KG1 (cell line): Measurements from ENCODE around the gene BIRC5.
"Not testable (repeated sequence)": the region's sequence is repeated elsewhere in the genome, so short reads cannot be mapped to it uniquely, and the experiment has no call there.

Experiments
- DNase-seq: peaks from one replicate; lab custom pipeline; 2025; lab: John Stamatoyannopoulos, UW

BIRC5 gene

GRCh38 chr17:78225088-78225865 lies 11.2 kb downstream of the BIRC5 start:
- no peak for DNase-seq

- DNase-seq = no peak
Observed at GRCh38 chr17:78226055-78226758, 12.2 kb downstream of the BIRC5 start.

DNA sequence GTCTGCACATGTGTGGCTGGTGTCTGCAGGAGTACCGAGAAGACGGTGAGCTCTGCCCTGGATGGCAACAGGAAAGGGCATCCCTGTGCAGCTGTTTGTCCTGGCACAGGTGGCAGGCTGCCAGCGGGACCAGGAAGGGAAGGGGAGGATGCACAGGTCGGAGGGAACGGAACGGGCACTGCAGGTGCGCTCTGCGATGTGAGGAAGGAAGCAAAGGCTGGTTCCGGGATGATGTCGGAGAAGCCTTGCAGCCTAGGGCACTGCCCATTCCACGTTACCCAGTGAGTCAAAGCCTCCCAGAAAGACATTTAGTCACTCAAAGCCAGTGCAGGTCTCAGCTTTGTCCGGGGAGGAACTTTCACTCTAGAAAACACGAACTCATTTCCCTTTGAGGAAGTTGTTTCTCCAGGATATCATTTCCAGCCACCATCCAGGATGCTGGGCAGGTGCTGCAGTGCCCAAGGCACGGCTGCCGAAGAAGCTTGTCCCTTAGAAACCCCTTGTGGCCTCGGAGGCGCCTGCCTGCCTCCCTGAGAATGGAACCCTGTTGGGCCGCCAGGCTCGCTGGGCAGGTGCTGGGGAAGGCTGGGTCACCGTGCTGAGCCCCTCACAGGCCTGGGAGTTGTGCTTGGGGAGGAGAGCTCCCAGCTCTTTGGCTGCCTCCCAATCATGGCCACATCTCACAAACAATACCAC lies 12.9 kb downstream of the BIRC5 start:
- DNase-seq = no peak

DNA sequence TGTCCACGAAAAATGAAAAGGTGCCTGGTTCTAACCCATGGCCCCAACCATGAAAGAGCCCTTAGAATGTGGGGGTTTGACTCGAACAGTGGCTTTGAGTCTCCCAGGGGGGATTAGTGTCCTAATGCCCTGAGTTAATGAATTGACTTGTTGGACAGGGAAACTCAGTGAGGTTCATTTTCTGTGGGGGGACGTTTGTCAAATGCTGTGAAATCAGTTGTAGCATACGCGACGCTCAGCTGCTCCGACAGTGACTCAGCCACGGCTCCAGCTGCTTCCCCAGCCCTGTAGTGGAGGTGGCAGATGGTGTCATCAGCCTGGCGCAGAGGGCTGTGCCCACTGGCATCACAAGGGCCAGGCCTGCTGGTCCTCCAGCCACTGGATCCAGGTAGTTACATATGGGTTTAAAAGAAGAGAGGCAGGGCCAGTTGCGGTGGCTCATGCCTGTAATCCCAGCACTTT lies 13.4 kb downstream of the BIRC5 start:
- no peak for DNase-seq

GRCh38 chr17:78228176-78228575 lies 14.1 kb downstream of the BIRC5 start:
- DNase-seq = no peak

DNA sequence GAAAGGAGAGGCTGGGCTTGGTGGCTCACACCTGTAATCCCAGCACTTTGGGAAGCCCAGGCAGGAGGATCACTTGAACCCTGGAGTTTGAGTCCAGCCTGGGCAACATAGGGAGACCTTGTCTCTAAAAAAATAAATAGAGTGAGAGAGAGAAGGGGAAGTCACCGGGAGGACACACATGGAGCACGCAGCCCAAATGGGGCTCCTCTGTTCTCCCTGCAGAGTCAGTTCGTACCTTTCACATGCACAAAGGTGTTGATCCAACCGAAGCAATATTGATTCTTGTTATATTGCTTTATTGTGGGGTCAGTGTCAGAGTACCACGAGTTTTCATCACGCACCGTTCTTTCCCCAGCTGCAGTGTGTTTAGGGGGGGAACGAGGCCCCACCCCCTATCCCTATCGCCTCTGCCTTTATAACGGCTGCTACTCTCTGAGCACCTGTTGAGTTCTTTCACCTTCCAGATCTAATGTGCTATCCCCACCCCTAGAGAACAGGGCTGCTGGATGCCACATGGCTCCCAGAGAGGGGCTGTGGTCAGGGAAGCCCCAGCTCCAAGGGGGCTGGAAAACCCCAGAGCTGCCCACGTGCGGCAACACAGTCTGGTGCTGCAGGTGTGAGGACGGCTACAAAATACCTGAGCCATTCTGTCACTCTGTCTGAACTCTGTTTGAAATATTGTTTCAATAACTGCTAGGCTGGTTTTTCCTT lies 16.4 kb downstream of the BIRC5 start:
- DNase-seq = no peak

DNA sequence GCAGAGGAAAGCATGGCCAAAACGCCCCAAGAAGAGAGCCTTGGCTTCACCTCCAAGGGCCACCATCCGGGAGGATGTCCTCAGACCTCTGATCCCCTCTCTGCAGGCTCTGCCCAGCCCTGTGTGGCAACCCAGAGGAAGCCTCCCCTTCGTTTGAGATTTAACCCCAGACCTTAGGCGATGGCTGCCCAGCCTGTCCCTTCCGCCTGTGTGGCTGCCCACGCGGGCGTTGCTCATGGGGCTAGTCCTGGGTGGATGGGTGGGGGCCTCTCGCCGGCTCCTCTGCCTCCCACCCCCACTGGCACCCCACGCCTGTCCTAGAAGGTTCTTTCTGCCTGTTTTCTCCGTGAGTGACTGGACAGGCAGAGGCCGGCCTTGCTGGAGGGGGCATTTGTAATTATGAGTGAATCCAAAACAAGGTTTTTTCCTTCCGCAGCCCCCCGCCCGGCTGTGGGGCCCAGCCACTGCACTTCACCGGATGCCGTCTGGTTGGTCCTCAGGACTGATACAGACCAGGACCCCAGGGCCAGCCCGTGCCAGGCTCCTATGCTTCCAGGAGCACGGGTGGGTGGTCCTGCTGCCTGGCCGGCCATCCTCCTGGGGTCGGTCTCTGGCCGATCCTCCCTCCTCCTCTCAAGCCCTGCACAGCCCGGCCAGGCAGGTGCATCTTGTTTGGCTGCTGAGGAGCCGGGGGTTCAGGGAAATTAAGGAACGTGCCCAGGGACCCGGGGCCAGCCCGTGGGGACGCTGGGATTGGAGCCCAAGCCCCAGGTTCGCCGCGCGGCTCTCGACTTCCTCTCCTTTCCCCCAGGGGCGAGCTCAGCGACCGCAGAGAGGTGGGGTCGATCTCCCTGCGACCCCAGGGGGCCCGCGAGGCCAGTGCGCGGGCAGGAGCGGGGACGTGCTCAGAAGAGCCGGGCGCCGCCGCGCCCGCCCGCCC lies 17.2 kb downstream of the BIRC5 start, which contains the start of gene TMEM235:
Gene TMEM235, plus strand, starts transcription at position 636 of the 940 bp plus-strand sequence. CDS start 393 bp downstream, outside the sequence.
- DNase-seq = no peak

- DNase-seq = no peak
Observed at GRCh38 chr17:78231991-78232858, 18.2 kb downstream of the BIRC5 start.

- no peak for DNase-seq
Observed at GRCh38 chr17:78232859-78233173, 18.8 kb downstream of the BIRC5 start.

DNA sequence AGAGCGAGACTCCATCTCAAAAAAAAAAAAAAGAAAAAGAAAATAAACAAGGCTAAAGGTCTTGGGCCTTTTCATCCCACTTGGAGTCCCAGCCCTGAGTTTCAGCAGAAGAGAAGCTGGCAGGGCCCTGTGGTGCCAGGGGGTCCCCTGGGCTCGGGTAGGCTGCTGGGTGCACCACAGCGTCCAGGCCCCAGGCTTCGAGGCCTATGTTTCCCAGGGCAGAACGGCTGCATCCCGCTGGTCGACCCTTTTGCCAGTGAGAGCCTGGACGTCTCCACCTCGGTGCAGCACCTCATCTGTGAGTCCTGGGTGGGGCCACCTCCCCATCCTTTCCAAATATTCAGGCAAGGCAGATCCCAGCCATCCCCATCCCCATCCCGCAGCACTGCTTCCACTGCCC lies 19.6 kb downstream of the BIRC5 start:
- DNase-seq = no peak

DNA sequence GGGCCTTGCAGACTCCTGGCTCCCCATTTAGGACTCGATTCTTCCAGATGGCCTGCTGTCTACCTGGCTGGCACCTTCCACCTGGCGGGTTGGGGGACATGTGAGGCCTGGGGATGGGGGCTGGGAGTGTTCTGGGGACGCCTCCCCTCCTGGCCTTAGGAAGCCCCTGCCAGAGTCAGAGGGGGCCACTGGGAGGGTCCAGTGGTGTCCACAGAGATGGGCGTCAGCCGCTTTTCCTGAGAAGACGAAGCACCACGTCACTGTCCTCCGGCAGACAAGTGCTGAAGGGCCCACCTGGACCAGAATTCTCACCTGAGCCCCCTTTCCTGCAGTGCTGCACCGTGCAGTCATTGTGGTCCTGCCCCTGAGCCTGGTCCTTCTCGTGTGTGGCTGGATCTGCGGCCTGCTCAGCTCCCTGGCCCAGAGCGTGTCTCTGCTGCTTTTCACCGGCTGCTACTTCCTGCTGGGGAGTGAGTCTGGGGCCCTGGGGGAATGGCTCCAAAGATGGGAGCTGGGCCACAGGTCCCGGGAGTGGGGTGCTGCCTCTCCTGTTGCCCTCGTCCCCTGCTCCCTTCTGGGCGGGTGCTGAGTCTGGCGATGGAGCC lies 20.3 kb downstream of the BIRC5 start:
- DNase-seq = no peak

GRCh38 chr17:78235022-78235421 lies 21.0 kb downstream of the BIRC5 start:
- not testable (repeated sequence) for DNase-seq

- DNase-seq = no peak
Observed at GRCh38 chr17:78235885-78236284, 21.8 kb downstream of the BIRC5 start.

GRCh38 chr17:78236362-78237127 lies 22.5 kb downstream of the BIRC5 start:
- DNase-seq = no peak

GRCh38 chr17:78237401-78238012 lies 23.5 kb downstream of the BIRC5 start:
- DNase-seq = no peak

GRCh38 chr17:78238823-78239488 lies 24.9 kb downstream of the BIRC5 start:
- no peak for DNase-seq

GRCh38 chr17:78239489-78239931 lies 25.5 kb downstream of the BIRC5 start:
- no peak for DNase-seq
